HEK293T (cell line): ENCODE data around the gene DCP1A.
A peak's percentile ranks its signal among the peaks of the same experiment; 100 is the strongest.
"Not testable (repeated sequence)": the region's sequence is repeated elsewhere in the genome, so short reads cannot be mapped to it uniquely, and the experiment has no call there.

Experiments
- CTCF ChIA-PET: fragments of 350-600 bp; formaldehyde crosslinking; extraction: SDS; loops from one replicate; lab custom pipeline; 2021; ENCODE audit warnings: antibody characterized with exemption, inconsistent platforms; lab: Yijun Ruan, JAX
- POLR2A ChIA-PET: fragments of 350-600 bp; formaldehyde crosslinking; extraction: SDS; loops from one replicate; lab custom pipeline; 2020; ENCODE audit warnings: antibody characterized with exemption, inconsistent platforms; lab: Yijun Ruan, JAX
- DNase-seq: peaks from one replicate; pipeline ENCODE4 v3.0.0; 2012; ENCODE audit warnings: mixed read lengths; ENCODE audit errors: extremely low spot score
- ARNT ChIP-seq: fragments of 450-650 bp; IDR thresholded peaks from 2 replicates; pipeline ENCODE4 v1.6.1; 2017; ENCODE audit warnings: mild to moderate bottlenecking
- BHLHE40 ChIP-seq: fragments of 450-650 bp; IDR thresholded peaks from 2 replicates; pipeline ENCODE4 v1.6.1; 2016; ENCODE audit warnings: mild to moderate bottlenecking, moderate library complexity, borderline replicate concordance
- CTBP1 ChIP-seq: fragments of 450-650 bp; IDR thresholded peaks from 2 replicates; pipeline ENCODE4 v1.6.1; 2016; ENCODE audit warnings: borderline replicate concordance
- ELF4 ChIP-seq: fragments of 450-650 bp; IDR thresholded peaks from 2 replicates; pipeline ENCODE4 v1.6.1; 2017; ENCODE audit warnings: antibody characterized with exemption
- FOXA1 ChIP-seq: fragments of 450-650 bp; IDR thresholded peaks from 2 replicates; pipeline ENCODE4 v1.6.1; 2016; ENCODE audit warnings: mild to moderate bottlenecking
- FOXK2 ChIP-seq: fragments of 450-650 bp; IDR thresholded peaks from 2 replicates; pipeline ENCODE4 v1.6.1; 2016; ENCODE audit warnings: mild to moderate bottlenecking
- FOXM1 ChIP-seq: fragments of 450-650 bp; IDR thresholded peaks from 2 replicates; pipeline ENCODE4 v1.6.1; 2017; ENCODE audit warnings: mild to moderate bottlenecking, borderline replicate concordance
- HDGF ChIP-seq: fragments of 450-650 bp; IDR thresholded peaks from 2 replicates; pipeline ENCODE4 v1.6.1; 2017; ENCODE audit warnings: antibody characterized with exemption, borderline replicate concordance
- L3MBTL2 ChIP-seq: fragments of 450-650 bp; conservative IDR thresholded peaks from 2 replicates; pipeline ENCODE4 v1.6.1; 2016; ENCODE audit warnings: mild to moderate bottlenecking
- LEF1 ChIP-seq: fragments of 450-650 bp; IDR thresholded peaks from 2 replicates; pipeline ENCODE4 v1.6.1; 2017; ENCODE audit warnings: mild to moderate bottlenecking, borderline replicate concordance
- NFRKB ChIP-seq: fragments of 450-650 bp; IDR thresholded peaks from 2 replicates; pipeline ENCODE4 v1.6.1; 2016; ENCODE audit warnings: mild to moderate bottlenecking, moderate library complexity
- SP1 ChIP-seq: fragments of 450-650 bp; IDR thresholded peaks from 2 replicates; pipeline ENCODE4 v1.6.1; 2017
- SUZ12 ChIP-seq: fragments of 450-650 bp; IDR thresholded peaks from 2 replicates; pipeline ENCODE4 v1.6.1; 2016; ENCODE audit warnings: mild to moderate bottlenecking
- TARDBP ChIP-seq: fragments of 450-650 bp; IDR thresholded peaks from 2 replicates; pipeline ENCODE4 v1.6.1; 2016
- ZNF384 ChIP-seq: fragments of 450-650 bp; IDR thresholded peaks from 2 replicates; pipeline ENCODE4 v1.6.1; 2016
- TF ChIP-seq, protein P1 (sequence below): fragments of 450-650 bp; IDR thresholded peaks from 2 replicates; pipeline ENCODE4 v1.6.1; 2016

Gene DCP1A

DNA sequence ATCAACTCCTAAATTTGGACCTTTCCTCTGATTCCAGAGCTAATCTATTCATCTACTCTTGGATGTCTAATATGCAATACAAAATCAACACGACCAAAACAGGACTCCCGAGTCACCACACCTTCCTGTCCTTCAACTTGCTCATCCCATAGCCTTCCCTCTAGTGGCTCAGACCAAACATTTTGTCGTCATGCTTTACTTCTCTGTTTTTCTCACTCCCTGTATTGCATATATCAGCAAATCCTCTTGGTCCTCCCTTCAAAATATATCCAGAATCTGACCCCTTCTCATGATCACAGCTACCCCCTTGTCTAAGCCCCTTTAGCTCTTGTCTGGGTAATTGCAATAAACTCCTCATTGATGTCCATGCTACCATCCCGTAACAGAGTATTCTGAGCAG lies 30.5 kb upstream of the DCP1A start:
- TF ChIP-seq ZNF384 = no peak

DNA sequence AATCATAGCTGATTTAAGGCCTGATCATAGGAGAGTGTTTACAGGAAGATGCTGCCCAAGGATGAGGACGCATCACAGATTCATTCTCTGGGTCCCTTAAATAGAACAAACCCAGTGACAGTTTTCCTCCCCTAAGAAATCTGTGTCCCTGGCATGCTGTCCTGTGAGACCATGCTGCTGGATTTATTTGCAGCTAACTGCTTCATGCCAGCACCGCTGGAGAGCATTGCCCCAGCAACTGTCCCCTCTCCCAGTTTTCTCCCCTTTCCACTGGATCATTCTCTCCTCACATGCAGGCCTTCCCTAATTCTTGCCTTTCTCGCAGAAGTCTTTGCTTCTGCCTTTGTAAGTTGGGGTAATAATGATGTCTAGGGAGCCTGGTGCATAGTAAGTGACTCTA lies 29.3 kb upstream of the DCP1A start:
- CTCF ChIA-PET = interaction anchor here (1.0 kb wide), 2 partner anchors 194 to 335 kb away, joined by 3 to 4 read pairs; no protein-coding TSS in a partner anchor
- no peak for DNase-seq
- POLR2A ChIA-PET = interaction anchor here (1.5 kb wide), 1 partner anchor 29 kb away, joined by 3 read pairs; the partner anchor contains the start of gene DCP1A
- TF ChIP-seq, protein P1, sequence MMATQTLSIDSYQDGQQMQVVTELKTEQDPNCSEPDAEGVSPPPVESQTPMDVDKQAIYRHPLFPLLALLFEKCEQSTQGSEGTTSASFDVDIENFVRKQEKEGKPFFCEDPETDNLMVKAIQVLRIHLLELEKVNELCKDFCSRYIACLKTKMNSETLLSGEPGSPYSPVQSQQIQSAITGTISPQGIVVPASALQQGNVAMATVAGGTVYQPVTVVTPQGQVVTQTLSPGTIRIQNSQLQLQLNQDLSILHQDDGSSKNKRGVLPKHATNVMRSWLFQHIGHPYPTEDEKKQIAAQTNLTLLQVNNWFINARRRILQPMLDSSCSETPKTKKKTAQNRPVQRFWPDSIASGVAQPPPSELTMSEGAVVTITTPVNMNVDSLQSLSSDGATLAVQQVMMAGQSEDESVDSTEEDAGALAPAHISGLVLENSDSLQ = no peak
- TF ChIP-seq SUZ12 (no peak), NFRKB (no peak), HDGF (no peak), ZNF384 (no peak), L3MBTL2 (no peak), SP1 (no peak), TARDBP (no peak), FOXK2 (no peak), LEF1 (no peak), FOXA1 (no peak), ELF4 (no peak), BHLHE40 (no peak), ARNT (no peak), CTBP1 (no peak), FOXM1 (no peak)

More for the DNA sequence above, 30.5 kb upstream of the DCP1A start:
- no peak for DNase-seq
- CTCF ChIA-PET = interaction anchor here (0.6 to 0.7 kb wide), 2 partner anchors 28 to 338 kb away, joined by 3 to 8 read pairs; no protein-coding TSS in a partner anchor
- POLR2A ChIA-PET = no interaction called here

- POLR2A ChIA-PET = no interaction called here
- DNase-seq = peak; percentile 83
- CTCF ChIA-PET = interaction anchor here (0.7 kb wide), 1 partner anchor 303 kb away, joined by 4 read pairs; no protein-coding TSS in a partner anchor
- no peak for TF ChIP-seq HDGF
- TF ChIP-seq, protein P1 = peak; percentile 22; the same call in 1 of the 2 replicates
Observed at GRCh38 chr3:53375019-53375418, 27.7 kb upstream of the DCP1A start.

DNA sequence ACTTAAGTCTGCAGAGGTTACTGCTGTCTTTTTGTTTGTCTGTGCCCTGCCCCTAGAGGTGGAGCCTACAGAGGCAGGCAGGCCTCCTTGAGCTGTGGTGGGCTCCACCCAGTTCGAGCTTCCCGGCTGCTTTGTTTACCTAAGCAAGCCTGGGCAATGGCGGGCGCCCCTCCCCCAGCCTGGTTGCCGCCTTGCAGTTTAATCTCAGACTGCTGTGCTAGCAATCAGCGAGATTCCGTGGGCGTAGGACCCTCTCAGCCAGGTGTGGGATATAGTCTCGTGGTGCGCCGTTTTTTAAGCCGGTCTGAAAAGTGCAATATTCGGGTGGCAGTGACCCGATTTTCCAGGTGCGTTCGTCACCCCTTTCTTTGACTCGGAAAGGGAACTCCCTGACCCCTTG lies 23.4 kb upstream of the DCP1A start:
- POLR2A ChIA-PET, CTCF ChIA-PET, DNase-seq: not testable (repeated sequence)

DNA sequence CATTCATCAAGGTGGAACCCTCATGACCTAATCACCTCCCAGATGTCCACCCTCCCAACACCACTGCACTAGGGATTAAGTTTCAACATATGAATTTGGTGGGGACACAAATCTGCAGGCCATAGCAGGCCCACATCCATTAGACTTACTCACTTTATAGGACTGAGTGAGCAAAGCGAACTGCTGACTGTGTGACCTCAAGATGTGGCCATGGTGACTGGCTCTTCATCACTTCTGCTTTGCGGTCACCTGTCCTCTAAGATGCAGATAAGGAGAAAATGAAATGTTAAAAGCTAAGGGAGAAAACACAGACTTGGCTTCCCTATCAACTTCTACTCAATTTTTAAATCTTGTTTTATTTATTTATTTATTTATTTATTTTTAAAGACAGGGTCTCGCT lies 14.5 kb upstream of the DCP1A start:
- no peak for DNase-seq
- no peak for TF ChIP-seq LEF1
- no peak for TF ChIP-seq FOXA1
- no peak for TF ChIP-seq ELF4
- TF ChIP-seq SP1 = no peak
- no peak for TF ChIP-seq ZNF384
- TF ChIP-seq HDGF = no peak
- TF ChIP-seq TARDBP = no peak
- ChIA-PET CTCF (no interaction called here), POLR2A (no interaction called here)

DNA sequence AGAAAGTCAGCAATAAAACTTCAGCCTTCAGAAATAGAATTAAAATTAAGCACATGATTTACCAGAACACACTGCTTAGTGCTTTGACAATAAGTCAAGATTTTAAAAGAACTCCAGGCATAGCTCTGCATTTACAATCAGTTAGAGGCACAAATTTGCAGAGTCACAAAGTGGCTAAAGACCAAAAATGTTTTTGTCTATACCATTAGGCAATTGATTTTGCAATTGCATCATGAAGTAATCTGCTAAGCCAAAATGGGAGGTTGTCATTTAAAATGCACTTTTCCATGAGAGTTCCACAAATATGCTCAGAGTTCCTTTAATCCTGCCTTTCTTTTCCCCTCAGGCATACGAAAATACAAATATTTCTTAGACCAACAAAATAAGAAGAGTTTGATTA lies 10.1 kb upstream of the DCP1A start:
- no peak for DNase-seq
- ChIA-PET CTCF (no interaction called here), POLR2A (interaction anchor here (1.6 kb wide), 1 partner anchor 9 kb away, joined by 10 read pairs; the partner anchor contains the start of gene DCP1A)
- TF ChIP-seq CTBP1 = no peak
- no peak for TF ChIP-seq L3MBTL2
- TF ChIP-seq FOXM1 = no peak
- no peak for TF ChIP-seq SUZ12
- TF ChIP-seq LEF1 = no peak
- no peak for TF ChIP-seq SP1
- TF ChIP-seq ZNF384 = no peak
- TF ChIP-seq, protein P1 = no peak

DNA sequence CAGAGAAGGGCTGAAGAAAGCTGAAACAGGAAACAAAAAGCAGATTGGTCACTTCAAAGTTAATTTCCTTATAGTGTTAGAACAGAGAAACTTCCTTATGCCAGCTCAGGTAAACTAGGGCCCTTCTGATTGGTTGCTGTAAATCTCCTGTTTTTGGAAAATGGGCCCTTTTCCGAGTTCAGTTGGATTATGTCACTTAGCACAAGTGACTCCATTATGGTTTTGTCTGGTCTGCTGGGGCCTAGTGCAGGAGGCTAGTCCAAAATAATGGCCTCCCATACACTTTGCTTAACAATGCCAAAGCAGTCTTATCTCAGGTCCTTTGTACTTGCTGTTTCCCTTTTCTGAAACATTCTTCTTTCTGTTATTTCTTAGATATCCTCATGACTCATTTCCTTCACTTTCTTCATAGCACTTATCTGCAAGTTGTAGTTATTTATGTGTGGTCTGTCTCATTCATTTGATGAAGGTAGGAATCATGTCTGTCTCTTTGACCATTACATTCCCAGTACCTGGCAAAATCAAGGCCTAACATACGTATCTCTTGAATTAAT lies 7.7 kb upstream of the DCP1A start:
- no peak for TF ChIP-seq L3MBTL2
- ChIA-PET POLR2A (no interaction called here), CTCF (no interaction called here)
- DNase-seq = no peak

GRCh38 chr3:53353202-53353601 lies 5.9 kb upstream of the DCP1A start:
- CTCF ChIA-PET = no interaction called here
- POLR2A ChIA-PET = no interaction called here
- no peak for TF ChIP-seq BHLHE40
- TF ChIP-seq SUZ12 = no peak
- no peak for TF ChIP-seq ELF4
- no peak for TF ChIP-seq L3MBTL2
- TF ChIP-seq FOXM1 = no peak
- TF ChIP-seq NFRKB = no peak
- no peak for TF ChIP-seq SP1
- TF ChIP-seq TARDBP = no peak
- TF ChIP-seq LEF1 = no peak
- DNase-seq = no peak
